HS-5 (cell line): ENCODE data around the gene RBM19.
"Not testable (repeated sequence)": the region's sequence is repeated elsewhere in the genome, so short reads cannot be mapped to it uniquely, and the experiment has no call there.

Experiments
- DNase-seq: peaks from one replicate; pipeline ENCODE4 v3.0.0-alpha.2; 2012; ENCODE audit warnings: low read depth

The RBM19 gene

DNA sequence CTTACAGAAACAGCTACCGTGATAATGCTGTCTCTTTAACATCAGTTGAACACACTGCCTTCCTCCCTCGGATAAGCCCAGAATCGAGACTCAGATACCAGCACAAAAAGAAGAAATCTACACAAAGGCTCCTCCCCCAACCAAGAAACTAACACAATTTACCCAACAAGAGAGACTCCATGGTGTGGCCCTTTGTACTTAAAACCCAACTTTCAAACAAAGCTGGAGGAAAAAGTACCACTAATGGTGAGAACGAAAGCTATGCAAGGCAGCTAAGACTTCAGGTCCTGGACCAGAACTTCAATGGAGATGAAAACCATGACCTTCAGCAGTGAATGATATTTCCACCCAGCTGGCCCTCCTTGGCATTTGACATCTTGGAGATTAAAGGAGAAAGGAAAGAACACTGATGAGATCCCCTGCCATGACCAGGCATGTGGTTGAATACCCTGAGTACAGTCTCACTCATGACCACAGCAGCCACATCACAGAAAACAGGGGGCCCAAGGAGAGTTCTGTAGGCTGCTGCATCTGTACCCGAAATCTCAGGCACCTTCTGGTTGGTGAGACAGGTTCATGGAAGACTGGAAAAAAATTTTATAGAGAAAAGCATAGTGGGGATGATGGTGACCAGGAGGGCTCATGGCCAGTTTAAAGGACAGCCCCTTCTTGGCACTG is 36.7 kb downstream of the RBM19 start:
- no peak for DNase-seq

GRCh38 chr12:113926788-113927187 is 39.3 kb downstream of the RBM19 start:
- no peak for DNase-seq

DNA sequence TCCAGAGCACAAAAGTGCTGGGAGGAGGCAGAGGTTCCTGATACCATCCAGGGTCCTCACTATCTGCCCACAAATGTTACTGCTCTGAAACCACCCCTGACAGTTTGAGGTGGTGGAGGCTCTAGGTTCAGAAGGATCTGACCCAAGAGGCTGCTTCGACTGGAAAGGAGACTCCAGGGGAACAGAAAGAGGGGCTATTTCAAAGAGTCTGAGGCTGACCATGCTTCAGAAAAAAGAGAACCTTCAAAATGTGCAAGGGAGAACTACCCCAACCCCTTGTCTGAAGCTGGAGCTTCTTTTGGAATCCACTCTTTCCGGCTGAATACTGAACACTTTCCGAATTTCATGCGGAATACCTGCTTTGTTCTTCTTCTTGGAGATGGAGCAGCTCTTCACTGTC is 41.8 kb downstream of the RBM19 start:
- no peak for DNase-seq

GRCh38 chr12:113923251-113923650 is 42.9 kb downstream of the RBM19 start:
- no peak for DNase-seq

GRCh38 chr12:113921430-113921829 is 44.7 kb downstream of the RBM19 start:
- DNase-seq, result no peak

DNA sequence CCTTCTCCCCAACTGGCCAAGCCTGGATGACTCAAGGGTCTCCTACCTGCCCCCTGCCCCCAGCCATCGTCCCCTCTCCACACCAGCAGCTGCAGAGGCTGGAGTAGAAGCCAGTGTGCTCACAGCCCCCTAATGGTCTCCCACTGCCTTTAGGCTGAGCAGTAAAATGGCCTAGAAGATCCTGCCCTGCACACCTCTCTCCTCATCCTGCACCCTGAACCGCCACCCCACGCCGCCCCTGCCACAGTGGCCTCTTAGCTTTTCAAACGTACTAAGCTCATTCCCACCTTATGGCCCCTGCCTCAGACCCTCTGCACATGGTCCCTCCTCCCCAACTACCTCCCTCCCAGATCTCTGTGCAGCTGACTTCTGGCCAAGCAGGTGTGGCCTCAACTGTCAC is 46.3 kb downstream of the RBM19 start:
- DNase-seq, result no peak

DNA sequence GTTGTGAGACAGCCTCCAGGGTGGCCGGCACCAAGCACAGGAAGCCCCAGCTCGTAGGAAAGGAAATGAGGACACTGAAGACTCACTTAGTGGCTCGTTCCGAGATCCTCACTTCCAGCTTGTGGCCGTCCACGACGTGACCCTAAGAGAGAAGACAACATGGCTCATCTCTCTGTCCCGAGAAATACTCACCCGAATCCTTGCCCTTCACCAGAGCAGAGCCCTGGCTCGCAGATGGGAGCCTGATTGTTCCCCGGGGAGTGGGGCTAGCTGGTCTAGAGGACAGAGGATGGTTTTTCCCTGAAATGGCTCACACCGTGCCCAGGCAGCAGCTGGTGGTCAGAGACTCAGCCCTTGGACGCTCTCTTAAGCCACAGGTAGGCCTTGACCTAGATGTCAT is 47.8 kb downstream of the RBM19 start:
- DNase-seq, result no peak

DNA sequence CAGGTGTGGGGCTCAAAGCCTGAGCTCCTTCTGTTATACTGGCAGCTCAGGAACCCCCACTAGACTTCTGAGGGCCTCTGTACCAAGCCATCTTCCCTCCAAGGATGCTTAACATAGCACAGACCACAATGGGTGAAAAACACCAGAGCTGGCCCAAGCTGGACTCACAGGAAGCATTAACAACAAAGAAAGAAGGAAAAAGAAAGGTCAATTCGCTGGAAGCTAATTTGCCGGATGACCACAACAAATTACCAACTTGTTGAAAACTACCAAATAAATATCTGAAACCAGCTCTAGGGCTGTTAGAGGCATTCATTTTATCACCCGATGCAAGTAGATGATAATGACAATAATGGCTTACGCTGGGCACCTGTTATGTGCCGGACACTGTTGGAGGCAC is 48.7 kb downstream of the RBM19 start:
- DNase-seq, result no peak

GRCh38 chr12:113914806-113915205 is 51.3 kb downstream of the RBM19 start:
- DNase-seq, result no peak

GRCh38 chr12:113914176-113914575 is 51.9 kb downstream of the RBM19 start:
- DNase-seq, result no peak

DNA sequence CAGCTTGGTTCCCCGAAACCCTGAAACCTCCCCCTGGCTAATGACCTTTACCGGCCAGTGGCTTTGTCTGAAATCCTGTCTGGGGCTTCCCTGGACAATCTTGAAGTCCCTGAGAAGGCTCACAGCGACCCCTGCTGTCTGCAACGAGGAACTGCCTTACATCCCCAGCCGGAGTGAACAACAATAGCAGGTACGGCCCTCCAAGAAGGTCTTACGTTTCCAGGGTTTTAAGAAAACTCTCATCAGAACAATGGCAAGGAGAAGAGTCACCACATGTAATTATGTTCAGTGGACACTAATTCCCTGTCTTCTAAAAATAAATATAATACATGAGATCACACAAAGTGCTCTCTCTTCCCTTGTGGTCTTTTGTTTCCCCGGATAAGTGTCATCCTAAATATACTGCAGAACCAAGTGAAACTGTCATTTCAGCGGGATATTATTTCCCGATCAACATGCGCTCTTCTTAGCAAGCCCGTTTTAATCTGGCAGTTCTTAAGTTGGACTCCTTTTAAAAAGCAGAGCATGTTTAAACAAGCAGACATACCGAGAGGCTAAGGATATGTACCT is 53.3 kb downstream of the RBM19 start:
- DNase-seq, result peak; percentile 15

DNA sequence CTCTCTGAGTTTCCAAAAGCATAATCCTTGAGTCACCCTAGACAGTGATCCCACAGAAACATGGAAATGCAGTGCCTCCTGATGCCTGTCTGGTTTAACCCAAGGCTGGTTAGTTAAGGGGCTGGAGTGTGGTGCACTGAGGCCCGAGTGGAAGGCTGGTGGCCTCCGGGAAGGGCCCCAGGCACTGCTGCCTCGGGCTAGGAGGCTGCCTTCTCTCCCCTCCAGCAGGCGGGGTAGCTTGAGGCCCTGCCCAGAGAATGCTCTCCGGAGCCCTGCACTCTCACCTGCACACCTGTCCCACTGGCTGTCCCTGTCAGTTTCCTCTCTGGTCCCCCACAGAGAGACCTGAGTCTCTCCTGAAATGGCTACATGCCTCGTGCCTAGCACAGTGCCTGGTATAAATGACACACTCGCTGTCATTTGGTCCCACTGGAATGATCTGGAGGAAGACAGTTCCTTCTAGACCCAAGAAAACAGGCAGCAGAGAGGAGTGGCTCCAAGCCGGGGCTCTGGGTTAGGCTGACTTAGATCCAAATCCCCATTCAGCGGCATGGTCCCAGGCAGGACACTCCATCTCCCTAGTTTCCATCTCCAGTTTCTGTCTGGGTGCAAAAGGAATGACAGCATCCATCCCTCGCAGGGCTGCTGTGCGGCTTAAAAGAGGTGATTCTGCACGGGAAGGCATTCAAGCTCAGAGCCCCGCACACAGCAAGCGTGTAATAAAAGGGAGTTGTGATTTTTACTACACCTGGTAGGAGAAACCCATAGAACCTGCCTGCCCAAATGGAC is 54.0 kb downstream of the RBM19 start:
- DNase-seq, result no peak

DNA sequence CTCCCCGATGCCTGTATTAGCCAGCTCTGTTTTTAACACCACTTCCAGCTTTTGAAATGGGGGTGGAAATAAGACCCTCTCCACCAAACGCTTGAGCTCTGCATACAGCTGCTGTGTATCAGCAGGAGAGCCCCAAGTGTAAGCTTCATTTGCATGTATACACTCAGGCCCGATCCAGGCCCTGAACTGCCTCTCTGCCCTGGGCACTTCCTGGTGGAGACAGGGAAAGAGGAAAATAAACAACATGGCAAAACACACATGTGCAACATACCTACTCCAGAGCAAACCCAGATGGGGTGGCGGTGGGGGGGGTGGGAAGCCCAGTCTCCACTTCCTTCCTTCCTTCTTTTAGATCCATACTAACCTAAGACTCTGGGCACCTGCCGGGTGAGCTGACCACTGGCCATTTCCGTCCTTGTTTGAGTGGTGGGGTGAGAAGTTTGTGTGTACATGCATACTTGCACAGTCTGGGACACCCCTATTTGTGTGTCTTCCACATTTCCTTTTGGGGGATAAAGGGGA is 55.3 kb downstream of the RBM19 start:
- DNase-seq, result no peak

- no peak for DNase-seq
Measured at GRCh38 chr12:113909776-113910420, 56.2 kb downstream of the RBM19 start.

- no peak for DNase-seq
Measured at GRCh38 chr12:113908584-113909100, 57.5 kb downstream of the RBM19 start.

DNA sequence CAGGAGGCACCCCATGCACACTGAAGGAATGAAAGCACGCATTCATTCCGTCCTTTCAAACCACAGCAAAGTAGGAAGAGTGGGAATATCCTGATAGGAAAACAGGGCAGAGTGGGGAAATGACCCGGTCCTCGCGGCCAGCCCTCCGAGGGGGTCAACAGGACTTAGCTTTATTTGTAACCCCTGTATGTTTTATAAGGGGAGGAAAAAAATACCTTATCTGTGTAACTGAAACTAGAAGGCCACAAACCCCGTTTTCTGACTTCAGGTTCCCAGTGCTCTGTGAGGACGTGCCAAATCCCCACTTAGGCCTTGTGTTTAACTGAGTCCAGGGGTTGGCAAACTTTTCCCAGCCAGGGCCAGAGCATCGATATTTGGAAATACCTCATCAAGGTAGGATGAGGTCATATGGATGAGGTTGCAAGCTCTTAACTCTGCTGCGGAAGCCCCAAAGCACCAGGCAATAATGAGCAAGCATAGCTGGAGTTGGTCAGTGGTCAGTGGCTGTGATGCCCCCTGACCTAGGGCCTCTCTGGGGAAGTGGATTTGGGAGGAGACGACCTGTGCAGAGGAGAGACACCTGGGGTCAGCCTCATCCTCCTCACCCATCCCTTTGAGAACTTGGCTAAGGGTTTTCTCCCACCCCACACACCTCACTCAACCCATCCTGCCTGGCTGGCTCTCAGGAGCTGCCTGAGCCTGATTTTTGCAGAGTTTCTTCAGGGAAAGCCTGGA is 58.5 kb downstream of the RBM19 start:
- no peak for DNase-seq

DNA sequence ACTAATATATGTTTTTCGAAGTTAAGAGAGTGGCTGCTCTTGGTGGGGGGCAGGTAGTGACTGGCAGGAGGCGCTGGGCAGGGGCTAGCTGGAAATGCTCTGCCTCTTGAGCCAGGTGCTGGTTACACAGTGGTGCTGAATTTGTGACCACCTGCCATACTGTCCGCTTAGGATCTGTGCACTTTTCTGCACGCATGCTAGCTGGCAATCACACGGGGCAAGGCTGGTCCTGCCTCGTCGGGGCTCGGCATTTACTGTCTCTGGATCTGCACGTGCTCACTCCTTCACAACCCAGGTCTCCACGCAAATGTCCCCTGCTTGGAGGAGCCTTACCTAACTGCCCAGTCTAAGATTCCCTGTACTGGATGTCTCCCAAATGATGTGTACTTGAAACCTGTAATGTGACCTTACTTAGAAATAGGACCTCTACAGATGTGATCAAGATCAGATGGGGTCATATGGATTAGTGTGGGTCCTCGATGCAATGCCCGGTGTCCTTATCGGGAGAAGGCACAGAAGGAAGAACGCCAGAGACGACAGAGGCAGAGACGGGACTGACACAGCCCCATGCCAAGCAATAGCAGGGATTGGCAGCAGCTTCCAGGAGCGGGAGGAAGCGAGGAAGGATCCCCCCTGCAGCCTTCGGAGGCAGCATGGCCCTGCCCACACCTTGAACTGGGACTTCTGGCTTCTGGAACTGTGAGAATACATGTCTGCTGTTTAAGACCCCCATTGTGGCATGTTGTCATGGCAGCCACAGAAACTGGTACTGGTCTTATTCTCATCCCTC is 59.5 kb downstream of the RBM19 start:
- no peak for DNase-seq

DNA sequence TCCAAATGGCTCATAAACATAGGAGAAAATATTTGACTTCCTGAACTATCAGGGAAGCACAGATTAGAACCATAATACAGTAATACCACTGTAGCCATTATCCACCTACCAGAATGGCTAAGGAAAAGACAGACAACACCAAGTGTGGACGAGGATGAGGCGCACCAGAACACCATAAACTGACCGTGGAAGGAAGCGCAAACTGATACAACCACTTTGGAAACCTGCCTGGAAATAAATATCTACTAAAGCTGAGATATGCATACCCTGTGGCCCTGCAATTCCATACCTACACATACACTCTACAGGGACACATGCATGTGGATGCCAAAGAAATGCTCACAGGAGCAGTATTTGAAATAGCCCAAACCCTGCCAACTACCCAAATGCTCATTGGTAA is 60.3 kb downstream of the RBM19 start:
- DNase-seq, result no peak

- DNase-seq, result no peak
Measured at GRCh38 chr12:113903381-113903863, 62.7 kb downstream of the RBM19 start.

- DNase-seq, result not testable (repeated sequence)
Measured at GRCh38 chr12:113901319-113901718, 64.8 kb downstream of the RBM19 start.

GRCh38 chr12:113900716-113901115 is 65.4 kb downstream of the RBM19 start:
- DNase-seq, result no peak
